ENCODE measurements around the gene SEPTIN11. TPM values are rescaled to one million over a fixed set of nuclear protein-coding genes. Genes with fewer than 3 reads are reported as not detected.

The SEPTIN11 gene
- total and polyA plus RNA-seq, 9 of the 15 experiments (the other 6 are each of a cell fraction or from before 2014, with no cell fraction given), result 25.7 to 142 (median 84.3) TPM

GRCh38 chr4:76981644-76982043 lies 32.1 kb downstream of the SEPTIN11 start:
- Histone ChIP-seq H3K9me3 (replicated peaks; ENCODE audit: control insufficient read depth, insufficient read depth, low read depth, low read length) (no peaks in the 10 kb centered on the region), H3K4me3 (no peak overlapping the region), H3K27me3 (ENCODE audit: control insufficient read depth in 2 of 2, insufficient read depth in 2 of 2, low read length in 2 of 2) (no peaks in the 10 kb centered on the region), H3K9ac (ENCODE audit: insufficient read depth in 1 of 2, low read depth in 2 of 2, low read length in 2 of 2) (no peak overlapping the region), H3K9me1 (ENCODE audit: control insufficient read depth, insufficient read depth, low read length) (no peaks in the 10 kb centered on the region), H3K4me1 (replicated peaks in 1 of 2; ENCODE audit: control insufficient read depth in 2 of 2, insufficient read depth in 2 of 2, low read length in 2 of 2) (peaks cover 5 to 30% of the 10 kb centered on the region in 2 experiments; a peak in 4 of 5 replicates), H2AFZ (ENCODE audit: low read depth, low read length) (no peak overlapping the region), H4K20me1 (replicated peaks; ENCODE audit: control insufficient read depth, insufficient read depth, low read length) (no peaks in the 10 kb centered on the region), H3K36me3 (ENCODE audit: control insufficient read depth, insufficient read depth, low read length) (peaks cover 3% of the 10 kb centered on the region; the same call in 2 of the 3 replicates), H3K79me2 (ENCODE audit: control insufficient read depth, insufficient read depth, low read length) (peaks cover 85% of the 10 kb centered on the region), H3K27ac (ENCODE audit: extremely low read depth, low read depth, low read length) (no peak overlapping the region), H3K4me2 (ENCODE audit: insufficient read depth, low read length) (no peak overlapping the region)
- WGBS (ENCODE audit: insufficient coverage, low coverage, missing lambda C conversion rate), result 55% methylated on average over 3 of the region's 3 CpGs
- intact Hi-C loops (cut with micrococcal nuclease), result loop anchor here (1.0 kb wide), 1 partner anchor 32 kb away; the partner anchor contains the start of gene SEPTIN11
- DNase-seq (ENCODE audit: extremely low read depth in 1 of 4, low spot score in 3 of 4) (no peak), ATAC-seq (no peak), FAIRE-seq (no peak)
- in situ Hi-C loops (cut with MboI), result no loop called here
- POLR2A ChIA-PET, result interaction anchor here (0.7 to 1.3 kb wide), 2 partner anchors 96 to 161 kb away, joined by 3 to 4 read pairs; no protein-coding TSS in a partner anchor
- CTCF ChIA-PET (ENCODE audit: low intra/inter-chr PET ratio), result no interaction called here
- no TSS peak for BruUV-seq (replicated peaks)
- TF ChIP-seq, protein P1, sequence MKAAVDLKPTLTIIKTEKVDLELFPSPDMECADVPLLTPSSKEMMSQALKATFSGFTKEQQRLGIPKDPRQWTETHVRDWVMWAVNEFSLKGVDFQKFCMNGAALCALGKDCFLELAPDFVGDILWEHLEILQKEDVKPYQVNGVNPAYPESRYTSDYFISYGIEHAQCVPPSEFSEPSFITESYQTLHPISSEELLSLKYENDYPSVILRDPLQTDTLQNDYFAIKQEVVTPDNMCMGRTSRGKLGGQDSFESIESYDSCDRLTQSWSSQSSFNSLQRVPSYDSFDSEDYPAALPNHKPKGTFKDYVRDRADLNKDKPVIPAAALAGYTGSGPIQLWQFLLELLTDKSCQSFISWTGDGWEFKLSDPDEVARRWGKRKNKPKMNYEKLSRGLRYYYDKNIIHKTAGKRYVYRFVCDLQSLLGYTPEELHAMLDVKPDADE (conservative IDR thresholded peaks at IDR 0.05; ENCODE audit: control insufficient read depth, low read depth, low read length), result no peak
- TF ChIP-seq CREBBP (IDR thresholded peaks at IDR 0.05; ENCODE audit: low read depth, low read length), result no peak
- TF ChIP-seq ZNF740 (CRISPR knock-in tag; IDR thresholded peaks at IDR 0.05), result no peak
- no peak for TF ChIP-seq ZNF740 (tag; IDR thresholded peaks at IDR 0.05)
- no peak for TF ChIP-seq CLOCK (CRISPR knock-in tag; IDR thresholded peaks at IDR 0.05; ENCODE audit: borderline replicate concordance)
- TF ChIP-seq SP2 (IDR thresholded peaks at IDR 0.05; ENCODE audit: extremely low read depth, low read depth, low read length, poor library complexity, severe bottlenecking), result no peak
- no peak for TF ChIP-seq MCM7 (IDR thresholded peaks at IDR 0.05)
- TF ChIP-seq CREB1 (IDR thresholded peaks at IDR 0.05), result no peak
- TF ChIP-seq CREB1 (CRISPR knock-in tag; IDR thresholded peaks at IDR 0.05), result no peak
- no peak for TF ChIP-seq NFIX (CRISPR knock-in tag; IDR thresholded peaks at IDR 0.05; ENCODE audit: low read depth)
- no peak for TF ChIP-seq ARHGAP35 (IDR thresholded peaks at IDR 0.05; ENCODE audit: partially characterized antibody)
- no peak for TF ChIP-seq POLR2AphosphoS2 (IDR thresholded peaks at IDR 0.05; ENCODE audit: low read length)
- TF ChIP-seq, protein P2, sequence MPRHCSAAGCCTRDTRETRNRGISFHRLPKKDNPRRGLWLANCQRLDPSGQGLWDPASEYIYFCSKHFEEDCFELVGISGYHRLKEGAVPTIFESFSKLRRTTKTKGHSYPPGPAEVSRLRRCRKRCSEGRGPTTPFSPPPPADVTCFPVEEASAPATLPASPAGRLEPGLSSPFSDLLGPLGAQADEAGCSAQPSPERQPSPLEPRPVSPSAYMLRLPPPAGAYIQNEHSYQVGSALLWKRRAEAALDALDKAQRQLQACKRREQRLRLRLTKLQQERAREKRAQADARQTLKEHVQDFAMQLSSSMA (CRISPR knock-in tag; IDR thresholded peaks at IDR 0.05), result no peak
- TF ChIP-seq SMAD2 (IDR thresholded peaks at IDR 0.05; ENCODE audit: low read depth, low read length), result no peak
- no peak for TF ChIP-seq ZKSCAN3 (CRISPR knock-in tag; IDR thresholded peaks at IDR 0.05)
- TF ChIP-seq BACH1 (tag; IDR thresholded peaks at IDR 0.05), result no peak
- TF ChIP-seq USF1 (CRISPR knock-in tag; IDR thresholded peaks at IDR 0.05), result no peak
- TF ChIP-seq TRIM28 (IDR thresholded peaks at IDR 0.05), result no peak
